ENCODE measurements around the gene MCOLN3. TPM values are rescaled to one million over a fixed set of nuclear protein-coding genes. Genes with fewer than 3 reads are reported as not detected.

MCOLN3 gene
- total RNA-seq, 2 experiments from 2014 or later, result 2.4 to 2.5 TPM

GRCh38 chr1:85065550-85065949 lies 17.2 kb upstream of the MCOLN3 start:
- CTCF ChIA-PET, result interaction anchor here (1.0 to 1.2 kb wide), 2 partner anchors 121 to 189 kb away, joined by 3 to 4 read pairs; no protein-coding TSS in a partner anchor
- H3K36me3 Mint-ChIP-seq (ENCODE audit: low read depth), result no peaks in the 10 kb centered on the region
- DNase-seq, result no peak
- POLR2A ChIA-PET, result no interaction called here
- H3K4me1 Mint-ChIP-seq, result peaks cover 14% of the 10 kb centered on the region
- H3K27ac Mint-ChIP-seq, result no peak overlapping the region
- no peaks in the 10 kb centered on the region for H3K9me3 Mint-ChIP-seq
- H3K4me3 Mint-ChIP-seq, result no peak overlapping the region
- H3K27me3 Mint-ChIP-seq, result peaks cover 8% of the 10 kb centered on the region

- DNase-seq, result no peak
- POLR2A ChIA-PET, result interaction anchor here (0.9 to 1.7 kb wide), 6 partner anchors 10 to 214 kb away, joined by 3 to 6 read pairs (median 4); partner anchors contain the start of genes BCL10 and MCOLN3
- H3K27me3 Mint-ChIP-seq, result peaks cover 11% of the 10 kb centered on the region
- peaks cover 15% of the 10 kb centered on the region for H3K4me1 Mint-ChIP-seq
- no peak overlapping the region for H3K27ac Mint-ChIP-seq
- H3K4me3 Mint-ChIP-seq, result peak overlapping the region; percentile 75
- H3K9me3 Mint-ChIP-seq, result no peaks in the 10 kb centered on the region
- CTCF ChIA-PET, result interaction anchor here (1.3 to 2.7 kb wide), 5 partner anchors 11 to 197 kb away, joined by 6 to 9 read pairs (median 8); partner anchors contain the start of gene C1orf52
- no peaks in the 10 kb centered on the region for H3K36me3 Mint-ChIP-seq (ENCODE audit: low read depth)
Observed at GRCh38 chr1:85062425-85063026, 14.2 kb upstream of the MCOLN3 start.

- H3K4me1 Mint-ChIP-seq, result peaks cover 15% of the 10 kb centered on the region
- H3K4me3 Mint-ChIP-seq, result peak overlapping the region; percentile 75
- ChIA-PET POLR2A (interaction anchor here (0.9 to 1.7 kb wide), 6 partner anchors 10 to 215 kb away, joined by 3 to 6 read pairs (median 4); partner anchors contain the start of genes BCL10 and MCOLN3), CTCF (interaction anchor here (1.3 to 2.7 kb wide), 5 partner anchors 10 to 198 kb away, joined by 6 to 9 read pairs (median 8); partner anchors contain the start of gene C1orf52)
- no peaks in the 10 kb centered on the region for H3K9me3 Mint-ChIP-seq
- no peaks in the 10 kb centered on the region for H3K36me3 Mint-ChIP-seq (ENCODE audit: low read depth)
- peaks cover 11% of the 10 kb centered on the region for H3K27me3 Mint-ChIP-seq
- peak; percentile 90 for DNase-seq
- H3K27ac Mint-ChIP-seq, result peak overlapping the region; percentile 0
Observed at GRCh38 chr1:85061711-85062424, 13.6 kb upstream of the MCOLN3 start.

GRCh38 chr1:85060038-85060437 lies 11.7 kb upstream of the MCOLN3 start:
- H3K27ac Mint-ChIP-seq, result no peak overlapping the region
- H3K4me3 Mint-ChIP-seq, result no peak overlapping the region
- H3K9me3 Mint-ChIP-seq, result no peaks in the 10 kb centered on the region
- DNase-seq, result no peak
- peaks cover 15% of the 10 kb centered on the region for H3K4me1 Mint-ChIP-seq
- H3K27me3 Mint-ChIP-seq, result peaks cover 12% of the 10 kb centered on the region
- CTCF ChIA-PET, result no interaction called here
- POLR2A ChIA-PET, result no interaction called here
- no peaks in the 10 kb centered on the region for H3K36me3 Mint-ChIP-seq (ENCODE audit: low read depth)

GRCh38 chr1:85059563-85059962 lies 11.3 kb upstream of the MCOLN3 start:
- H3K27me3 Mint-ChIP-seq, result peaks cover 17% of the 10 kb centered on the region
- no peak overlapping the region for H3K27ac Mint-ChIP-seq
- no peaks in the 10 kb centered on the region for H3K9me3 Mint-ChIP-seq
- ChIA-PET POLR2A (no interaction called here), CTCF (no interaction called here)
- H3K4me1 Mint-ChIP-seq, result peaks cover 15% of the 10 kb centered on the region
- no peak for DNase-seq
- no peak overlapping the region for H3K4me3 Mint-ChIP-seq
- no peaks in the 10 kb centered on the region for H3K36me3 Mint-ChIP-seq (ENCODE audit: low read depth)

- Mint-ChIP-seq H3K9me3 (no peaks in the 10 kb centered on the region), H3K27me3 (peaks cover 17% of the 10 kb centered on the region), H3K4me1 (peaks cover 15% of the 10 kb centered on the region), H3K27ac (no peak overlapping the region), H3K4me3 (no peak overlapping the region), H3K36me3 (ENCODE audit: low read depth) (no peaks in the 10 kb centered on the region)
- ChIA-PET POLR2A (no interaction called here), CTCF (interaction anchor here (0.8 to 1.0 kb wide), 2 partner anchors 114 to 196 kb away, joined by 3 to 4 read pairs; no protein-coding TSS in a partner anchor)
- no peak for DNase-seq
Observed at GRCh38 chr1:85058786-85059185, 10.5 kb upstream of the MCOLN3 start.

- H3K9me3 Mint-ChIP-seq, result no peaks in the 10 kb centered on the region
- H3K27me3 Mint-ChIP-seq, result peaks cover 17% of the 10 kb centered on the region
- no peak for DNase-seq
- no peak overlapping the region for H3K27ac Mint-ChIP-seq
- H3K36me3 Mint-ChIP-seq (ENCODE audit: low read depth), result no peaks in the 10 kb centered on the region
- POLR2A ChIA-PET, result no interaction called here
- CTCF ChIA-PET, result interaction anchor here (0.8 to 1.0 kb wide), 2 partner anchors 113 to 196 kb away, joined by 3 to 4 read pairs; no protein-coding TSS in a partner anchor
- H3K4me3 Mint-ChIP-seq, result no peak overlapping the region
- peaks cover 15% of the 10 kb centered on the region for H3K4me1 Mint-ChIP-seq
Observed at GRCh38 chr1:85058311-85058710, 10.0 kb upstream of the MCOLN3 start.

GRCh38 chr1:85054664-85055063 lies 6.4 kb upstream of the MCOLN3 start:
- peaks cover 11% of the 10 kb centered on the region for H3K27me3 Mint-ChIP-seq
- ChIA-PET CTCF (no interaction called here), POLR2A (no interaction called here)
- DNase-seq, result no peak
- no peak overlapping the region for H3K27ac Mint-ChIP-seq
- no peaks in the 10 kb centered on the region for H3K9me3 Mint-ChIP-seq
- H3K4me3 Mint-ChIP-seq, result no peak overlapping the region
- H3K36me3 Mint-ChIP-seq (ENCODE audit: low read depth), result no peaks in the 10 kb centered on the region
- peaks cover 16% of the 10 kb centered on the region for H3K4me1 Mint-ChIP-seq

- no peak for DNase-seq
- ChIA-PET POLR2A (no interaction called here), CTCF (interaction anchor here (0.9 to 2.0 kb wide), 6 partner anchors 12 to 268 kb away, joined by 3 to 6 read pairs (median 3); partner anchors contain the start of gene C1orf52)
- peaks cover 41% of the 10 kb centered on the region for H3K27me3 Mint-ChIP-seq
- H3K36me3 Mint-ChIP-seq (ENCODE audit: low read depth), result peaks cover 3% of the 10 kb centered on the region
- H3K4me1 Mint-ChIP-seq, result peaks cover 31% of the 10 kb centered on the region
- H3K9me3 Mint-ChIP-seq, result no peaks in the 10 kb centered on the region
- no peak overlapping the region for H3K4me3 Mint-ChIP-seq
- H3K27ac Mint-ChIP-seq, result no peak overlapping the region
Observed at GRCh38 chr1:85049735-85050166, 1.5 kb upstream of the MCOLN3 start.

- Mint-ChIP-seq H3K36me3 (ENCODE audit: low read depth) (peaks cover 3% of the 10 kb centered on the region), H3K9me3 (no peaks in the 10 kb centered on the region), H3K4me3 (peak overlapping the region; percentile 30), H3K27me3 (peaks cover 52% of the 10 kb centered on the region), H3K27ac (no peak overlapping the region), H3K4me1 (peaks cover 31% of the 10 kb centered on the region)
- DNase-seq, result peak; percentile 19
- ChIA-PET CTCF (interaction anchor here (0.7 to 1.4 kb wide), 3 partner anchors 7 to 212 kb away, joined by 3 read pairs; partner anchors contain the start of gene C1orf52), POLR2A (interaction anchor here (1.1 to 2.4 kb wide), 6 partner anchors 11 to 229 kb away, joined by 3 to 8 read pairs (median 4); partner anchors contain the start of genes BCL10 and C1orf52)
Observed at GRCh38 chr1:85047472-85048295, 616 bp downstream of the MCOLN3 start.

- no peak for DNase-seq
- Mint-ChIP-seq H3K27me3 (peaks cover 57% of the 10 kb centered on the region), H3K36me3 (ENCODE audit: low read depth) (peaks cover 3% of the 10 kb centered on the region), H3K9me3 (no peaks in the 10 kb centered on the region), H3K4me1 (peaks cover 31% of the 10 kb centered on the region), H3K27ac (no peak overlapping the region), H3K4me3 (peak overlapping the region; percentile 30)
- POLR2A ChIA-PET, result interaction anchor here (1.9 to 2.4 kb wide), 3 partner anchors 15 to 229 kb away, joined by 4 to 8 read pairs (median 6); partner anchors contain the start of genes BCL10 and C1orf52
- CTCF ChIA-PET, result interaction anchor here (1.4 kb wide), 1 partner anchor 212 kb away, joined by 3 read pairs; the partner anchor contains the start of gene C1orf52
Observed at GRCh38 chr1:85047144-85047471, 1.2 kb downstream of the MCOLN3 start.

- H3K4me3 Mint-ChIP-seq, result no peak overlapping the region
- no peaks in the 10 kb centered on the region for H3K36me3 Mint-ChIP-seq (ENCODE audit: low read depth)
- CTCF ChIA-PET, result interaction anchor here (0.6 kb wide), 1 partner anchor 97 kb away, joined by 3 read pairs; no protein-coding TSS in a partner anchor
- no peaks in the 10 kb centered on the region for H3K9me3 Mint-ChIP-seq
- POLR2A ChIA-PET, result no interaction called here
- peaks cover 3% of the 10 kb centered on the region for H3K4me1 Mint-ChIP-seq
- H3K27me3 Mint-ChIP-seq, result peaks cover 46% of the 10 kb centered on the region
- H3K27ac Mint-ChIP-seq, result no peak overlapping the region
- DNase-seq, result no peak
Observed at GRCh38 chr1:85042413-85042812, 5.9 kb downstream of the MCOLN3 start.
